CD4-positive, alpha-beta T cell treated with Interleukin-6 at 100 ng/mL for 8 hours (primary cell): ENCODE results near the gene YWHAE.
"Not testable (repeated sequence)": the region's sequence is repeated elsewhere in the genome, so short reads cannot be mapped to it uniquely, and the experiment has no call there.

Experiments used
- DNase-seq: peaks from one replicate; pipeline ENCODE4 v3.0.0-alpha.2; 2020; ENCODE audit warnings: mixed read lengths, low spot score

Gene YWHAE

GRCh38 chr17:1325766-1326165, 74.3 kb downstream of the YWHAE start:
- DNase-seq: no peak

GRCh38 chr17:1324201-1324771, 75.7 kb downstream of the YWHAE start:
- peak; percentile 15 for DNase-seq

GRCh38 chr17:1323336-1323735, 76.7 kb downstream of the YWHAE start:
- no peak for DNase-seq

GRCh38 chr17:1322480-1322879, 77.5 kb downstream of the YWHAE start:
- no peak for DNase-seq

GRCh38 chr17:1322014-1322428, 78.0 kb downstream of the YWHAE start:
- no peak for DNase-seq

- DNase-seq: no peak
These were observed 84.1 kb downstream of the YWHAE start for GRCh38 chr17:1315891-1316403.

- DNase-seq: no peak
These were observed 84.6 kb downstream of the YWHAE start for GRCh38 chr17:1315409-1315808.

GRCh38 chr17:1313270-1314005, 86.6 kb downstream of the YWHAE start:
- no peak for DNase-seq

GRCh38 chr17:1312261-1312870, 87.7 kb downstream of the YWHAE start:
- no peak for DNase-seq

GRCh38 chr17:1307829-1308228, 92.2 kb downstream of the YWHAE start:
- DNase-seq: not testable (repeated sequence)

GRCh38 chr17:1304962-1305563, 95.0 kb downstream of the YWHAE start:
- no peak for DNase-seq

- no peak for DNase-seq
These were observed 95.5 kb downstream of the YWHAE start for GRCh38 chr17:1304522-1304921.

GRCh38 chr17:1302761-1303160, 97.3 kb downstream of the YWHAE start:
- no peak for DNase-seq

GRCh38 chr17:1301546-1301945, 98.5 kb downstream of the YWHAE start:
- no peak for DNase-seq

- no peak for DNase-seq
These were observed 99.6 kb downstream of the YWHAE start for GRCh38 chr17:1300371-1300905.

- DNase-seq: no peak
These were observed 100.3 kb downstream of the YWHAE start for GRCh38 chr17:1299552-1300370.

- DNase-seq: peak; percentile 30
These were observed 101.4 kb downstream of the YWHAE start for GRCh38 chr17:1298606-1299005.
